ENCODE data around the gene PRDX2. TPM values are rescaled to one million over a fixed set of nuclear protein-coding genes. Genes with fewer than 3 reads are reported as not detected.
"Not testable (repeated sequence)": the region's sequence is repeated elsewhere in the genome, so short reads cannot be mapped to it uniquely, and the experiment has no call there.

Gene PRDX2
- total and polyA plus RNA-seq, 2 of the 4 experiments (the other 2 are of a cell fraction), result 371 to 378 TPM

- Histone ChIP-seq H4K91ac (ENCODE audit: insufficient read depth, low read depth, low read length) (no peak overlapping the region), H3K9me3 (ENCODE audit: control insufficient read depth, insufficient read depth, low read length) (no peaks in the 10 kb centered on the region), H3K14ac (replicated peaks; ENCODE audit: low read depth, low read length) (no peak overlapping the region), H2AK9ac (replicated peaks; ENCODE audit: low read depth, low read length, poor library complexity) (peak overlapping the region; percentile 9), H2AK5ac (ENCODE audit: low read depth, low read length) (no peak overlapping the region), H2BK20ac (ENCODE audit: low read depth, low read length) (no peak overlapping the region), H3K27me3 (ENCODE audit: control insufficient read depth, insufficient read depth, low read length) (no peaks in the 10 kb centered on the region), H4K8ac (ENCODE audit: low read depth in 2 of 2, low read length in 2 of 2) (no peak overlapping the region), H2BK15ac (ENCODE audit: low read depth, low read length) (no peak overlapping the region), H3K9me1 (ENCODE audit: insufficient read depth, low read length) (no peaks in the 10 kb centered on the region), H2BK5ac (ENCODE audit: low read depth, low read length, poor library complexity, severe bottlenecking) (no peak overlapping the region), H3K27ac (ENCODE audit: insufficient read depth, low read length) (no peak overlapping the region), H3K18ac (ENCODE audit: low read depth, low read length) (no peak overlapping the region), H4K20me1 (ENCODE audit: insufficient read depth, low read length) (no peaks in the 10 kb centered on the region), H3K36me3 (ENCODE audit: control insufficient read depth, insufficient read depth, low read length) (peaks cover 9% of the 10 kb centered on the region), H3K4me3 (ENCODE audit: insufficient read depth, low read depth, low read length) (no peak overlapping the region), H3K79me1 (ENCODE audit: low read depth in 1 of 2, low read length in 2 of 2) (peaks cover 4 to 22% of the 10 kb centered on the region in 2 experiments; a peak in 3 of 4 replicates), H3K56ac (ENCODE audit: extremely low read depth, insufficient read depth, low read length) (no peak overlapping the region), H2BK120ac (ENCODE audit: low read depth, low read length) (no peak overlapping the region), H4K5ac (ENCODE audit: low read depth, low read length) (no peak overlapping the region), H3K23ac (ENCODE audit: low read depth, low read length) (peak overlapping the region; percentile 94; the same call in 1 of the 2 replicates), H3K4me2 (ENCODE audit: low read depth, low read length) (no peak overlapping the region), H3K9ac (ENCODE audit: low read depth, low read length) (no peak overlapping the region), H3K4me1 (ENCODE audit: control insufficient read depth, insufficient read depth, low read length) (peaks cover 6% of the 10 kb centered on the region), H3K4ac (ENCODE audit: low read depth, low read length) (no peak overlapping the region), H2AFZ (replicated peaks; ENCODE audit: low read length, poor library complexity) (no peak overlapping the region)
- DNase-seq (no peak), ATAC-seq (ENCODE audit: low read depth) (no peak)
- ChIA-PET POLR2A (ENCODE audit: unreplicated experiment) (interaction anchor here (0.6 kb wide), 1 partner anchor 36 kb away, joined by 8 read pairs; no protein-coding TSS in a partner anchor), CTCF (interaction anchor here (0.6 to 1.4 kb wide), 5 partner anchors 34 to 1371 kb away, joined by 3 to 5 read pairs (median 3); no protein-coding TSS in a partner anchor)
- dilution Hi-C loops (cut with HindIII; ENCODE audit: low sequenced_read_pairs, unreplicated experiment) (no loop called here), intact Hi-C loops (cut with micrococcal nuclease) (no loop called here), in situ Hi-C loops (cut with MboI; ENCODE audit: low sequenced_read_pairs) (loop anchor here (5.0 to 25.0 kb wide), 2 partner anchors 33 to 1037 kb away; no protein-coding TSS in a partner anchor)
- TF ChIP-seq POLR2A (IDR thresholded peaks at IDR 0.05; ENCODE audit: low read depth, low read length) (0 out of 2 replicates have a peak, but pooled peaks have one; percentile 27), RAD21 (IDR thresholded peaks at IDR 0.05; ENCODE audit: low read length) (no peak)
- 95% methylated on average over 10 of the region's 18 CpGs; no CpG with 5 or more reads in 1 of the 2 experiments for WGBS, 2 experiments (ENCODE audit: extremely low coverage in 2 of 2, insufficient read length in 1 of 2)
- BruUV-seq (replicated peaks), result no TSS peak
Observed at GRCh38 chr19:12799742-12800465, 1.7 kb downstream of the PRDX2 start.

GRCh38 chr19:12797607-12798006, 4.0 kb downstream of the PRDX2 start:
- H2BK20ac ChIP-seq (ENCODE audit: low read depth, low read length); H3K4ac ChIP-seq (ENCODE audit: low read depth, low read length); H4K8ac ChIP-seq (ENCODE audit: low read depth in 2 of 2, low read length in 2 of 2); H3K27ac ChIP-seq (ENCODE audit: insufficient read depth, low read length); H3K36me3 ChIP-seq (ENCODE audit: control insufficient read depth, insufficient read depth, low read length); H3K23ac ChIP-seq (ENCODE audit: low read depth, low read length); BruUV-seq (replicated peaks); ATAC-seq (ENCODE audit: low read depth); H3K27me3 ChIP-seq (ENCODE audit: control insufficient read depth, insufficient read depth, low read length); H2AK9ac ChIP-seq (replicated peaks; ENCODE audit: low read depth, low read length, poor library complexity); H4K91ac ChIP-seq (ENCODE audit: insufficient read depth, low read depth, low read length); H2BK5ac ChIP-seq (ENCODE audit: low read depth, low read length, poor library complexity, severe bottlenecking); H4K5ac ChIP-seq (ENCODE audit: low read depth, low read length); H2BK15ac ChIP-seq (ENCODE audit: low read depth, low read length); H2BK120ac ChIP-seq (ENCODE audit: low read depth, low read length); H3K9me1 ChIP-seq (ENCODE audit: insufficient read depth, low read length); DNase-seq; H3K9me3 ChIP-seq (ENCODE audit: control insufficient read depth, insufficient read depth, low read length); dilution Hi-C loops (cut with HindIII; ENCODE audit: low sequenced_read_pairs, unreplicated experiment); H3K4me1 ChIP-seq (ENCODE audit: control insufficient read depth, insufficient read depth, low read length); H2AFZ ChIP-seq (replicated peaks; ENCODE audit: low read length, poor library complexity); H3K4me3 ChIP-seq (ENCODE audit: insufficient read depth, low read depth, low read length); intact Hi-C loops (cut with micrococcal nuclease); H3K18ac ChIP-seq (ENCODE audit: low read depth, low read length); H3K9ac ChIP-seq (ENCODE audit: low read depth, low read length); H3K56ac ChIP-seq (ENCODE audit: extremely low read depth, insufficient read depth, low read length); H2AK5ac ChIP-seq (ENCODE audit: low read depth, low read length); H3K14ac ChIP-seq (replicated peaks; ENCODE audit: low read depth, low read length); H3K4me2 ChIP-seq (ENCODE audit: low read depth, low read length); H4K20me1 ChIP-seq (ENCODE audit: insufficient read depth, low read length): not testable (repeated sequence)
- ChIA-PET CTCF (interaction anchor here (0.7 to 4.1 kb wide), 3 partner anchors 27 to 39 kb away, joined by 3 to 30 read pairs (median 4); no protein-coding TSS in a partner anchor), POLR2A (ENCODE audit: unreplicated experiment) (interaction anchor here (0.6 kb wide), 1 partner anchor 23 kb away, joined by 3 read pairs; no protein-coding TSS in a partner anchor)
- in situ Hi-C loops (cut with MboI; ENCODE audit: low sequenced_read_pairs), result loop anchor here (25.0 kb wide), 1 partner anchor 1040 kb away; no protein-coding TSS in a partner anchor
- 90% methylated on average over 2 of the region's 7 CpGs; no CpG with 5 or more reads in 1 of the 2 experiments for WGBS, 2 experiments (ENCODE audit: extremely low coverage in 2 of 2, insufficient read length in 1 of 2)
- H3K79me1 ChIP-seq (ENCODE audit: low read depth in 1 of 2, low read length in 2 of 2), result peaks cover 4 to 34% of the 10 kb centered on the region in 2 experiments; a peak in 3 of 4 replicates
